NCI-H2227 (cell line): Measurements from ENCODE around the gene FAM83F.
"Not testable (repeated sequence)": the region's sequence is repeated elsewhere in the genome, so short reads cannot be mapped to it uniquely, and the experiment has no call there.

Source experiments
- DNase-seq: peaks from one replicate; lab custom pipeline; 2025; ENCODE audit not compliant: unreplicated experiment; lab: John Stamatoyannopoulos, UW

The FAM83F gene

GRCh38 chr22:40014667-40015248 lies 20.0 kb downstream of the FAM83F start:
- no peak for DNase-seq

DNA sequence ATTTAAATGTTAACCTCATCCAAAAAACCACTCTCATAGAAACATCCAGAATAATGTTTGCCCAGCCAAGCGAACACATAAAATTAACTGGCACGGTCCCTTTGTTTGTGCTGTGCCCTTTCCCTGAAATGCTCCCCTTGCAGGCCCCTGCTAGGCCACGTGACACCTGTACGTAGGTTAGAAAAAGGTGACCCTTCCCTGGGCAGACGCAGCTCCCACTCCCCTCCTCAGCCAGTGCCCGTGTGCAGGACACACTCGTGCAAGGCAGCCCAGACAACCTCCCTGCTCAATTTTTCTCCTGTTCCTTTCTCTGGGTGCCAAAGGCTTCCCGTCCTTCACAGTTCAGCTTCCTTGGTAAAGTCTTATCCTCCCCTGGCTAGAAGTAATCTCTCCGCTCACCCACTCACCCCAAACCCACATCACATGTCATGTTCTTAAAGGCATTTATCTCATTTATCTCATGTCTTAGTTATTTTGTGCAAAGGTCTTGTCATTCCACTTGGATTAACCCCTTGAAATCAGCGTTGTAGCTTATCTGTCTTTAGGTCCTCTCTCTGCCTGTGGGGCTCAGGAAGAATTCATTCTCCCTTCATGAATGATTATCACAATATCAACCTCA lies 20.7 kb downstream of the FAM83F start:
- no peak for DNase-seq

- no peak for DNase-seq
Measured at GRCh38 chr22:40018051-40018450, 23.3 kb downstream of the FAM83F start.

GRCh38 chr22:40019100-40019499 lies 24.3 kb downstream of the FAM83F start:
- no peak for DNase-seq

DNA sequence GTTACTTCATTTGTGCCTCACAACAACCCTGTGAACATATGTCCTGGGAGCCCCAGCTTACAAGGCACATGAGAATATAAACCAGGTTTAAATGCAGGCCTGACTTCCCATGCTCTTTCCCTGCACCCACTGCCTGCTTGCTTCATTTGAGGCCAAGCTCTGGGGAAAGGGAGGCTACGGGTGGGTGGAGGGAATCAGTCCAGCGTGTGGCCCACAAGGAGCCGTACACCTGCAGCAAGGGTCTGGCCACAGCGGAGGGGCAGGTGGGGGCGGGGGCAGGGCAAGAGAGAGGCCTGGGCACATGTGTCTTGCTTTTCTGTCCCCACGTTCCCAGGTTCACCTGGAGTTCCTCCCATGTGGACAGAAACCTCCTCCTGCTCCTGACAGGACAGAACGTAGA lies 26.2 kb downstream of the FAM83F start:
- DNase-seq: no peak

DNA sequence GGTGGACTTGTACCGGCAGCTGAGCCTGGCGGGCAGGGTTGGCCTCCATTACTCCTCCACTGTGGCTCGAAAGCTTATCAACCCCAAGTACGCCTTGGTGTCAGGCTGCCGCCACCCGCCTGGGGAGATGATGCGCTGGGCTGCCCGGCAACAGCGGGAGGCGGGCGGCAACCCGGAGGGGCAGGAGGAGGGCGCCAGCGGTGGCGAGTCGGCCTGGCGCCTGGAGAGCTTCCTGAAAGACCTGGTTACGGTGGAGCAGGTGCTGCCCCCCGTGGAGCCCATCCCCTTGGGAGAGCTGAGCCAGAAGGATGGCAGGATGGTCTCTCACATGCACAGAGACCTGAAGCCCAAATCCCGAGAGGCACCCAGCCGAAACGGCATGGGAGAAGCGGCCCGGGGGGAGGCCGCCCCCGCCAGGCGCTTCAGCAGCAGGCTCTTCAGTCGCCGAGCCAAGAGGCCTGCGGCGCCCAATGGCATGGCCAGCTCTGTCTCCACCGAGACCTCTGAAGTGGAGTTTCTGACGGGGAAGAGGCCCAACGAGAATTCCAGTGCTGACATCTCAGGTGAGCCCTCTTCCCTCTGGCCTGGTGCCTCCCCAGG lies 26.7 kb downstream of the FAM83F start:
- no peak for DNase-seq

GRCh38 chr22:40022536-40023240 lies 27.9 kb downstream of the FAM83F start:
- no peak for DNase-seq

DNA sequence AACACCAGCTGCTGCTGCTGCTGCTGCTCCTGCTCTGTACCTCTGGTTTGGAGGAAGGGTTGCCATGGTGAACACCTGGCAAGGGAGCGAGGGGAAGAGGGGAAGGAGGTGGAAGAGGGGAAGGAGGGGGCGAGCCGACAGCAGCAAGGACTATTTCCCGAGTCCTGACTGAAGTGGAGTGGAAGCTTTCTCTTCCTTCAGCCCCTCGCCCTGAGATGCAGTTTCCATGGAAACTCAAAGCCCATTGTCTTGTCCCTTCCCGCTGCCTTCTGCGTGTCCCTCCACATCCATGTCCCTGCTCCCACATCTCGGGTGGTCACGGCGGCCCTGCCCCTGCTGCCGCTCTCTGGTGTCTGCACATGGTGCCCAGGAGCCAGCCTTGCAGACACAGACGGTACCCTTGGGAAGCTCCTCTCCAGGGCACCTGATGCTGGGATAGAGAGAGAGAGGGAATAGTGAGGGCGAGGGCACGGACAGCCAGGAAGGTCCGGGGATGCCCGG lies 28.6 kb downstream of the FAM83F start:
- DNase-seq: peak; percentile 34

DNA sequence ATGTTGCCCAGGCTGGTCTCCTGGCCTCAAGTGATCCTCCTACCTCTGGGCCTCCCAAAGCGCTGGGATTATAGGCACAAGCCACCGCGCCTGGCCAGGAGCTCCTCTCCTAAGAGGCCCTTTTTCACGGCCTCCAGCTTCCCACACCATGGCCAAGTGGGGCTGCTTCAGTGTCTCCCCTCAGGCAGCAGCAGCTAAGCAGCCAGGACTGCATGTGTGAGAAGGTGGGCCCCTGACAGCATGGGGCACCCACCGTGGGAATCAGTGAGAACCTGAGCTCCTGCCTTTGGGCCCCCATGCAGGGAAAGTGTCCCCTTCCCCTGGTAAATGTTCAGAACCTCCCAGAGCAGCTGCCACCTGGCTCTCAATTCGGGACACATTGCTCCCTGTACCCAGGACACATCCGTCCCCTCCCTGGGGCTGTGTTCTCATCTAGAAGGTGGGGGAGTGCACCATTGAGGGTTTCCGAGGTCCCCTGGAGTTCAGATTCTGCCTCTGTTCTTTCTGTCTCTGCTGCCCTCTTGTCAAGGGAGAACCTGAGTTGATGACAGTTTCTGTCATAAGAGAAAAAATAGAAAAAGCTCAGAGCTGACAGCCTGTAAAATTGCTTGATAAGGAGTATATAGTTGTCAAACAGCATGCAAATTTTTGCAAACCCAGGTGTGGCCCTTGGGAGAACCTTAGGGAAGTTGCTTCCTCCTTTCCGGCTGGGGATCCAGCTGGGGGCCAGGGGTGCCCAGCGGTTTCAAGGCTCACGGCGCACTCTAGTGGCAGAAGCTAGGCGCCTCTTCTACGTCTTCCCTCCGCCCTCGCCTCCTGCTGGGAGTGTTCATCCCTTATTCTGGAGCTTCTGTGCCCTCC lies 29.7 kb downstream of the FAM83F start:
- peak; percentile 74 for DNase-seq

- not testable (repeated sequence) for DNase-seq
Measured at GRCh38 chr22:40025062-40025379, 30.3 kb downstream of the FAM83F start.

- no peak for DNase-seq
Measured at GRCh38 chr22:40025856-40026255, 31.1 kb downstream of the FAM83F start.

DNA sequence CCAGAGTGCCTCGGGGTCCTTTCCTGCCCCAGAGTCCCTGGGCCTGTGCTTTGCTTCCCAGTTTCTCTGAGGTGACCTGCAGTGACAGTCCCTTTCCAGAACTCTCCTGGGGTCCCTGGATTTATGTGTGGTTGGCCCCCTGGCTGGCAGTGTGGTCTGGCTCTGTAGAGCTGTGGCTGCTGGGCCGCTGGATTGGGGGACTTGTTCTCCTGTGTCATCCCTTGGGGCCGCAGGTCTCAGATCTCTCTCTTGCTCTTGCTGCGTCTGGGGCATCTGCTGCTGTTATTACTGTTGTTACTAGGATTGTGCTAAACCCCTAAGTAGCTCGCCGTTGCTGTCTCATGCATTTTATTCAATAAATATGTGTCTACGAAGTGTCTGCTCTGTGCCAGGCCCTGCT lies 31.9 kb downstream of the FAM83F start:
- DNase-seq: no peak

DNA sequence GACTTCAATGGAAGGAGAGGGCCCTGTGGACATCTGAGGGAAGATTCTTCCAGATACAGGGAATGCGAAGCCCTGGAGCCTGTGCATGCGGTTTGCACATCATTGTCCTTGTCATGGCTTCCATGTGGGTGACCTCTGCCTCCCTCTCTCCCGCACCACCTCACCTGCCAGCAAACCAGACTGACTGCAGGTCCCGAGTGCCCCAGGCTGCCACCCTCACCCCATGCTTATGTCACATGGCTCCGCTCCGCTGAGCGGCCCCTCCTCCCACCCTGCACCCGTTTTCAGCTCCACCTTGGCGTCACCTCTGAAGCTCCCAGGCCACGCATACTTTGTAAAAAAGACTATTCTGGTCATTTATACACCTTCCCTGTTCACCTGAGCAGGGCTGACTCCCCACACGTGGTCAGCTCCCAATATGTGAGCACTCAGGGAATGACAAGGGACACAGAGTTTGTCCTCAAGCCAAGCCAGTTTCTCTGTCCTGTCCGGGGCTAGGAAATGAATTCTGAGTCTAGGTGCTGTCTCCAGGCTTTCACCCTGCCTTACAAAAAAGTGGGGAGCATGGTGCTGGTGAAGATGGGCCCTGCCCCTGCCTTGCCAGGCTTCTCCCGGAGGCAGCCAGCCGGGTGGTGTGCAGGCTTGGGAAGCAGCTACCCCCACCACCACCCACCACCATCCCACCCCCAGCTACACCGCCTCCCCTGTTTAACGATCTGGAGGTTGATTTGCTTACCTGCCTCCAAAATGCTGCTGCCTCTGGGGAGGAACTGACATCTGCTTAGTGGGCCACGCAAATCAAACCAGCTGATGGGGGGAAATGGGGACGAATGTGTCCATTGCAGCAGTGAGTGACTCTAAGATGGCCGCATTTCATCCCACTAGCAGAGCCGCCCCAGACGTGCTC lies 32.7 kb downstream of the FAM83F start:
- DNase-seq: no peak

GRCh38 chr22:40028098-40028425 lies 33.3 kb downstream of the FAM83F start:
- DNase-seq: no peak

- DNase-seq: no peak
Measured at GRCh38 chr22:40029189-40029890, 34.6 kb downstream of the FAM83F start.

DNA sequence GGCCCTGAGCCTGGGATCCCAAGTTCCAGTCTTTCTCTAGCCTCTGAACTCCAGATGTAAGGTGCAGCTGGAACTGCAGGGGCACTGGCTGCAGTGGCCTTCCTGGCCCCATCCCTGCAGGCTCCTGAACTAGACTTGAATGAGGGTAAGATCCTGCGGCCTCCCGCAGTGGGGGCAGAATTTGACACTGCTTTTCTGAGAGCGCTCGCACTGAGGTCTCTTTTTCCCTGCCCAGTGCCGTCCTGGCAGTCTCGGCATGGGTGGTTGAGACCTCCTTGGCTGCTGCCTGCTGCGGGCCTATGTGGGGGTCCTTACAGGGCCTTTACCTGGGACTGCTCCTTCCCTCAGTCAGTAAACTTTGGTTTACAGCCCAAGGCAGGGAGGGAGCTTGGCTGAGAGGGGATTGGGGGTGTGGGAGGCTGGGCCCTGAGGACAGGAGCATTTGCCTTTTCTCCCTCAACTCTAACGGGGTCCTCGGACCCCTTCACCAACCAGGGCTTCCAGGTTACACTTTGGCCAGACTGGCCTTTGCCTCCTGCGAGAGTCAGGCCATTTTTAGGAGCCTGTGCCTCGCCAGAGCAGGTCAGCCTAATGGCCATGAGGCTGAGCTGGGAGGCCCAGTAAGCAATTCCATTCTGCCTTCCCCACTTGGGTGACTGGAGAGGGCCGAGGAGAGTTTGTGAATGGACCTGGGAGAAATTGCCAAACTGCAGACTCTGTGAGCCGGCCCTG lies 35.4 kb downstream of the FAM83F start:
- DNase-seq: no peak

DNA sequence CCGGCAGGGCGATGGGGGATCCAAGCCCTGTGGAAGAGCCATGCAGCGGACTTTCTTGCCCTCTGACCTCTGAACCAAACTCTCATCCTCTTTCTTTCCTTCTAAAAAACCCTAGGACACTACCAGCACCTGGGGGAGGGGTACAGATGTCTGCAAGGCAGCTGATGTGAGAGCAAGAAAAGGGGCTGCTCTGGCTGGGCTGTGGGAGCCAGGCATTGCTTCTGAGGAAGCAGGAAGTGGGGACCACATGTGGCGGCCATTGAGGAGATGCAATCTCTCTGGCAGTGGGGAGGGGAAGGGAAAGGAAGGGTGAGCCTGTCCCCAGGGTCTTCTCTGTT lies 36.0 kb downstream of the FAM83F start:
- DNase-seq: no peak

DNA sequence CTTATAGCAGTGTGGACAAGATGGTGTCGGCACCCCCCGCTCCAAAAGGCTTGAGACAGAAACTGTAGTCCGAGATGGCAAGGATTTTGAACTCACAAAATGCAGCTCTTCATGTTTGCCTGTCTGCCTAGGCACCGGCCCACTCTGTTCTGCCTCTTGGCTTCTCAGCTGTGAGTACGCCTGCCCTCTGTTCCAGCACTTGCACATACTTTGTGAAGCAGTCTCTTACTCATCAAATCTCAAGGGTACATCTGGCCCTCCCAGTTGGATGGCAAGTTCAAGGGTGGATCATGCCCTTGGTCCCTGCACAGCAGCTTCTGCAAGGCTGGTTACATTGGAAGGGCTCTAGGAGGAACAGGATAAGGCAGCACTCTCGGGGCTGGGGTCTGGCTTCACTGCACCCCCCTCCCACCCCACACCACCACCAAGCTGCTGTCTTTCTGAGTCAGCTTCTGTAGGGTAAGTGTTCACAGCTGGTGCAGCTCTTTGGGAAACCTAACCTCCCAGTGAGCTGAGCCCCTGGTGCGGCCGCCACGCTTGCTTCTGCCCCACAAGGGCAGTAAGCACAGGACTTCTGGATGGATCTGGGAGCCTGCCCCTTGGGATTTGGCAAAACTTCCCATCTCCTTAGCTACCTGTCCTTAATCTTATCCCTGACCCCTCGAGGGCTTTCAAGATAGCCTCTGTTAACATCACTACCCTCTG lies 37.2 kb downstream of the FAM83F start:
- no peak for DNase-seq
